Muscle layer of colon (tissue), 2 donors: ENCODE data around the gene MRPS27.

Experiments
- H3K27ac ChIP-seq: one replicate; pipeline ENCODE4 v1.7.0; 2013; ENCODE audit warnings: low read depth, mild to moderate bottlenecking, low read length, moderate library complexity
- H3K27me3 ChIP-seq, 2 donors: one replicate each; pipeline ENCODE4 v1.7.0; 2013; ENCODE audit warnings: low read length in 2 of 2, mild to moderate bottlenecking in 2 of 2; ENCODE audit not compliant: insufficient read depth in 2 of 2, control insufficient read depth in 1 of 2
- H3K36me3 ChIP-seq: one replicate; pipeline ENCODE4 v1.7.0; 2013; ENCODE audit warnings: mild to moderate bottlenecking, low read length; ENCODE audit not compliant: insufficient read depth
- H3K4me1 ChIP-seq: one replicate; pipeline ENCODE4 v1.7.0; 2013; ENCODE audit warnings: mild to moderate bottlenecking, low read length; ENCODE audit not compliant: insufficient read depth
- H3K4me3 ChIP-seq, 2 donors: one replicate each; pipeline ENCODE4 v1.7.0; 2013; ENCODE audit warnings: low read length in 2 of 2, low read depth in 1 of 2, mild to moderate bottlenecking in 1 of 2, moderate library complexity in 1 of 2
- H3K9ac ChIP-seq: one replicate; pipeline ENCODE4 v1.7.0; 2013; ENCODE audit warnings: low read length
- H3K9me3 ChIP-seq: one replicate; pipeline ENCODE4 v1.7.0; 2013; ENCODE audit warnings: mild to moderate bottlenecking, low read length
- donor health status: abdominal sarcoma.
- donor health status: Adenocarcinoma of cecum.

MRPS27 gene

DNA sequence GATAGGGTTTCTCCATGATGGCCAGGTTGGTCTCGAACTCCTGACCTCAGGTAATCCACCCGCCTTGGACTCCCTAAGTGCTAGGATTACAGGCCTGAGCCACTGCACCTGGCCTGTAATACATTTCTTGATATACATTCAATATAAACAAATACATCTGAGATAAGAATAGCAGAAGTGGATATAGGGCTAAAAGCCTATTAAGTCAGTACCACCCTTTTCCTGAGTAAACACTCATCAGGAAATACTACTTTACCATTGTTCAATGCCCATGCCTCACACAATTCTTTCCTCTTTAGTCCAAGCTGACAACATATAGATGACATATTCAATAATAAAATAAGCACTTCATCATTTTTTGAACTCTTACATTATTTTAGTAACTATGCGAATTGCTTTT lies 64.8 kb downstream of the MRPS27 start:
- Histone ChIP-seq H3K9ac (no peak overlapping the region), H3K27me3 (no peaks in the 10 kb centered on the region), H3K27ac (no peak overlapping the region), H3K9me3 (no peaks in the 10 kb centered on the region), H3K4me3 (no peak overlapping the region), H3K4me1 (peaks cover 10% of the 10 kb centered on the region), H3K36me3 (no peaks in the 10 kb centered on the region)

DNA sequence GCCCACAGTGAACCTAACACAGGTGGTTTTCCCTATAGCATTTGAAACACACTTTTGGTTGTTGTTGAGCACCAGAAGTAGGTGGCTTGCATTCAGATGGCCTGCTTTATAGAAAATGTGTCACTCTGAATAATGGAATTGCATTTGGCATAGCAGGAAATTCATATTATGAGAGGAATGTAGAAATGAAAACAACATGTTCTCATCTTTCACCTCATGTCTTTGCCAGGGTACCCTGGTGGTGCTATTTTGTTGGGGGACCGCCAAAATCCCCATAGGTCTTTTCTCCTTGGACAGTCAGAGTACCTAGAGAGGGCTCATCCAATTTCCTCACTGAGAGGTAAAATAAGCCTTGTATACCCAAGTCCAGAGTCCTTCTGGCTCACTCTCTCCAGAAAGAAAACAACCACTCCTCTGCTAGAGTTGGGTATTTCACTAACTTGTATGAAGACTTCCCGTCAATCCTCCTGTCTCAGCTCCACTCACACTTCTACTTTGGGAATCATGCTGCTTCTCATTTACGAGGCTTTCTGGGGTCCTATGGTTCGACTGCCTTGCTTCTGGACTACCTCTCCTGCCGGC lies 67.4 kb downstream of the MRPS27 start:
- Histone ChIP-seq H3K4me1 (peaks cover 25% of the 10 kb centered on the region), H3K9me3 (no peaks in the 10 kb centered on the region), H3K27me3 (no peaks in the 10 kb centered on the region), H3K36me3 (no peaks in the 10 kb centered on the region), H3K27ac (no peak overlapping the region), H3K4me3 (no peak overlapping the region), H3K9ac (no peak overlapping the region)

DNA sequence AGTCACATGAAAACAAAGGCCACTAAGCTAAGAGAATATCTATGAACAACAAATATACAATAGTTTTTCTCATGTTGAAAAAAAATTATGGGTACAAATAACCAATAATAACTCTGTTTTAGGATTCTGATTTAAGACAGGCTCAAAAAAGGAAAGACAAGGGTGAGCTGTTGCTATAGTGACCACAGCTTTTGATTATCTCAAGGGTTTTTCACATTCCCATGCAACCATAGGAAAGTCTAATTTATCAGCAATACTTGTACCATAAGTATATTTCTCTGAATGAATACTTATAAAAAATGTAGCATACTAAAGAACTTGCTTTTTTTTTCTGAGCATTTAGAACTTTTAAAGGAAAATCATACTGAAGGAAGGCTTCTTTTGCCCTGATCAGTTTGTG lies 68.0 kb downstream of the MRPS27 start:
- H3K9ac ChIP-seq, result no peak overlapping the region
- H3K36me3 ChIP-seq, result no peaks in the 10 kb centered on the region
- no peak overlapping the region for H3K27ac ChIP-seq
- no peaks in the 10 kb centered on the region for H3K27me3 ChIP-seq
- H3K4me3 ChIP-seq, result no peak overlapping the region
- H3K4me1 ChIP-seq, result peaks cover 31% of the 10 kb centered on the region
- H3K9me3 ChIP-seq, result no peaks in the 10 kb centered on the region

DNA sequence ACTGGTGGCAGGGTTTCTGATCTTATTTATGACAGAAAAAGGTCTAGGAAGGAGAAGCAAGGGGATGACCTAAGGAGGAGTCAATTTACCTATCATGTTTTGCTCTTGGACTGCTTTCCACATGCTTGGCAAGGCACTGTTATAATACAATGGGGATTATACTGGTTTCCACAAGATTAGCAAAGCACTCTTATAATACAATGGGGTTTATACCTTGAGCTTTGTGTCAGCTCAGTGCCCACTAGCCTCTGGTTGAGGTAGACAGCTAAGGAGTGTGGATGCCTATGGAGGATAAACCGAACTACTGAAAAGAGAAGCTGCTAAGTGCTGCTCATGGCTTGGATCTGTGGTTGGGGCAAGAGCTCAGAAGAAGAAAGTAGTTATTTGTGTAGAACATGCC lies 68.7 kb downstream of the MRPS27 start:
- Histone ChIP-seq H3K27ac (no peak overlapping the region), H3K36me3 (no peaks in the 10 kb centered on the region), H3K9ac (no peak overlapping the region), H3K27me3 (no peaks in the 10 kb centered on the region), H3K4me1 (peaks cover 37% of the 10 kb centered on the region), H3K4me3 (no peak overlapping the region), H3K9me3 (no peaks in the 10 kb centered on the region)

DNA sequence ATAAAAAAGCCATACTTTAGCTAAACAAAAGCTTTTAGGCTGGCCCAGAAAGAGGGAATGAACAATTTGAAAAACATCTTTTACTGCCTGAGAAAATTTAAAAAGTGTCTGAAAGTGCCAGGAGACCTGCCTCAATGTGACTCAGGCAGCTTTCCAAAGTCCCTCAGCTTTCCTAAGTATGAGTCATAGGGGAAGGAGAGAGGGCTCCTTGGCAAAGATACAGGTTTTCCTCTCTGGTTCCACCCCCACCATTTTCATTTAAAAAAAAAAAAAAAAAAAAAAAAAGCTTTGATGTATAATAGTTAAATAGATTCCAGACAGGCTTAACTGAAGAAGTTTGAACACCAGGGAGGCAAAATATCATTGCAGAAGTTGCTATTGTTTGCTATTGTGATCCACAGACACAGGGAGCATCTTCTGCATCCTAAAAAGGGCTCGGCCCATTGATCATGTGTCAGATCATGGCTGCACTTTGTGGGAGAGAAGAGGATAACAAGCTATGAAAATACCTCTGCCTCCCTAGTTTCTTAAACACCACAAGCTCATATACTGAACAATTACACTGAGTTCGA lies 71.5 kb downstream of the MRPS27 start:
- Histone ChIP-seq H3K27ac (no peak overlapping the region), H3K9ac (no peak overlapping the region), H3K27me3 (no peaks in the 10 kb centered on the region), H3K4me1 (peaks cover 62% of the 10 kb centered on the region), H3K36me3 (no peaks in the 10 kb centered on the region), H3K9me3 (no peaks in the 10 kb centered on the region), H3K4me3 (no peak overlapping the region)

DNA sequence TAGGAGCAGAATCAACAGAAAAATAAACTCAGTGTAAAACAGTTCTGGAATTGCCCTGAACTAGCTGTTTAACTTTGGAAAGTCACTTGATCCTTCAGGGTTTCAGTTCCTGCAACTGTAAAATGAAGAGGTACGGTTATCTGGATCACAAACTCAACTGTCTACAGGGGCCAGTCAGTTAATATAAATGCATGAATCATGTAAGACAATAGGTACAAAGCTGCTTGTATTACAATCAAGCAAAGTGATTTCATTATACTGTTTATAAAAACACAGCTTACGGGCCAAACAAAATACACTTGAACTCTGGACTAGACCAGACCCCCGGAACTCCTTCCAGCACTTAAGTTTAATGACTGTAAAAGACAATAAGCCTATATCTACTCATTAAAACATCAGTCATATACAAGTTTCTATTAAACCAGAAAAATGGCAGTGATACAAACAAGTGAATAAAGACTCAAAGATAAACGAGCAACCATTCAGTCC lies 73.0 kb downstream of the MRPS27 start:
- Histone ChIP-seq H3K4me1 (peaks cover 52% of the 10 kb centered on the region), H3K27ac (peak overlapping the region; percentile 16), H3K9ac (peak overlapping the region; percentile 13)

DNA sequence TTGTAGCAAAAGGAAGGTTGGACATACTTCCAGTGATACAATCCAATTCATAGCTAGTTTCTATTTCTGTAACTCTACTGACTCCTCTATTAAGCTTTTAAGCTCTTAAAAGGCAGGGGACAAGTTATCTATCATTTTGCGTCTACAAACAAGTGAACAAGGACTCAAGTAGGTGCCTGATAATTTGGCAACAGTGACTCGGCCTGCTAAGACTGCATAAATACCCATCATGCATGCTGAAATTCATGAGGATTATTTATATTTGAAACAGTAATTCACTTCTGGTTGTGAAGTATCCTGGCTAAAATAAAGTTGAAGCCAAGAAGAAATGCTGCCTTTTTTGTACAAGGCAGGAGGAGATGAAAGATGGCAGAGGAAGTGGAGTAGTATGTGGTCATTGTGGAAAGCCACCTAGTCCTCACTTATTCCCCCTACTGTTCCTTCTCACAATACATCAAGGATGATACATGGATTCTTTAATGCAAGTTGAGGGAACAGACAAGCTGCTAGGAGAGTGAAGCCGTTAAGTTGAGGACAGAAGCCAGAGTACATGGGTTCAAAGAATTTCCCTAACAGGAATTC lies 74.0 kb downstream of the MRPS27 start:
- no peaks in the 10 kb centered on the region for H3K9me3 ChIP-seq
- H3K4me1 ChIP-seq, result peaks cover 52% of the 10 kb centered on the region
- peak overlapping the region; percentile 16 for H3K27ac ChIP-seq
- no peaks in the 10 kb centered on the region for H3K27me3 ChIP-seq
- H3K9ac ChIP-seq, result peak overlapping the region; percentile 13
- no peak overlapping the region for H3K4me3 ChIP-seq
- no peaks in the 10 kb centered on the region for H3K36me3 ChIP-seq

More for the DNA sequence above, 73.0 kb downstream of the MRPS27 start:
- no peaks in the 10 kb centered on the region for H3K36me3 ChIP-seq
- H3K9me3 ChIP-seq, result no peaks in the 10 kb centered on the region
- H3K27me3 ChIP-seq, result no peaks in the 10 kb centered on the region
- H3K4me3 ChIP-seq, result no peak overlapping the region

DNA sequence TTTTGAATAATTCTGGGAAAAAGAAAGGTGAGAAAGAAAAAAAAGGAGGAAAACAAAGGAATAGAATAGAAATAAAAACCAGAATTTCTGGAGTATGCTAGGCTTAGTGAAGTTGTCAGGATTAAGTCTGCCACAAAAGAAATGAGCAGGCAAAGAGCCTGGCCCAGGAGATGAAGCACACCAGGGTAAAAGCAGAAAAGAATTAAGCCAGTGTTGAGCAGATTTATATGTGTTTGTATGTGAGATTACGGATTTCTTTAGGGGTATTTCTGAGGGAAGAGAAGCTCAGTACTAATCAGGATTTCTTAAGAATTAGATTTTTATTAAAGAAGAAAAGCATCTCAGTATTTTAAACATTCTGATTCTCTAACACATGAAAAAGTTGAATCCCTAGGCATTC lies 74.5 kb downstream of the MRPS27 start:
- Histone ChIP-seq H3K27me3 (no peaks in the 10 kb centered on the region), H3K27ac (no peak overlapping the region), H3K4me1 (peaks cover 52% of the 10 kb centered on the region), H3K9ac (no peak overlapping the region), H3K36me3 (no peaks in the 10 kb centered on the region), H3K4me3 (no peak overlapping the region), H3K9me3 (no peaks in the 10 kb centered on the region)

DNA sequence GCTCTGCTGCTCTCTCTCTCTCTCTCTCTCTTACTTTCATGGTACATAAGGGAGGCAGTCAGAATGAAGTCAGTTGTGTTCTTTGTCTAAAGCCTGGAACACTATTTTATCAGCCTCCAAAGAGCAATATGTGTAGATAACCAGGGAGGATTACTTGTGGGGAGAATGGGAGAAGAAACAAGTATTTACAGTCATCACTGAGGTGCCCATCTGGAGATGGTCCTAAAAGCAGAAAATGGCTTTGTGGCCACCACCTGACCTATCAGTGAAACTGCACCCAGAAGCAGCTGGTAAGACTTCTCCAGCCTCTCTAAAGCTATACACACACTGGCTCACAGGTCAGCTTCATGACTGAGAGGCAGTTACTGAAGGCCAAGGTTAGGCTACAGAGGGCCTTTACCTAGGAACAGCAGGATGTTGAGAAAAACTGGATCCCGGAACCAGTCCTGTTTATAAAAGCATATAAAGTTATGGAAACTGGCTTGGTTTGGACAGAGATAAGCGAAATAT lies 75.1 kb downstream of the MRPS27 start:
- H3K27me3 ChIP-seq, result no peaks in the 10 kb centered on the region
- H3K4me1 ChIP-seq, result peaks cover 52% of the 10 kb centered on the region
- H3K27ac ChIP-seq, result no peak overlapping the region
- H3K4me3 ChIP-seq, result no peak overlapping the region
- no peak overlapping the region for H3K9ac ChIP-seq
- no peaks in the 10 kb centered on the region for H3K9me3 ChIP-seq
- H3K36me3 ChIP-seq, result no peaks in the 10 kb centered on the region

DNA sequence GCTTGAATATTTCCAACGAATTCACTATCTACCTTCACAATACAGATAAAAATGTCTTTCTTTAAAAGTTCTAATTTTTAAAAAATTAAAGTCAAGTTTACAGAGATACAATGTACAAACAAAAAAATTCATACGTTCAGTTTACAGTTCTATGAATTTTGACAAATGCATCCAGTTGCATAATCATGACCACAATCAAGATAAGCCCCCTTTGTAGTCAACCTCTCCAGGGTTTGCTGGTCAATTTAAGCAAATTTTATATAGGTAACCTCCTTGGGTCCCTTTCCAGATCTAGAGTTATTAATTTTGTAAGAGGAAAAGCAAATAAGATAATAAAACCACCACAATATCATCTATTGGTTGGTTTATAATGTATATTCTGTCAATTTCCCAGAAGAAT lies 76.3 kb downstream of the MRPS27 start:
- H3K4me1 ChIP-seq, result peaks cover 48% of the 10 kb centered on the region
- H3K36me3 ChIP-seq, result no peaks in the 10 kb centered on the region
- H3K27ac ChIP-seq, result no peak overlapping the region
- no peak overlapping the region for H3K9ac ChIP-seq
- H3K9me3 ChIP-seq, result no peaks in the 10 kb centered on the region
- no peak overlapping the region for H3K4me3 ChIP-seq
- no peaks in the 10 kb centered on the region for H3K27me3 ChIP-seq

DNA sequence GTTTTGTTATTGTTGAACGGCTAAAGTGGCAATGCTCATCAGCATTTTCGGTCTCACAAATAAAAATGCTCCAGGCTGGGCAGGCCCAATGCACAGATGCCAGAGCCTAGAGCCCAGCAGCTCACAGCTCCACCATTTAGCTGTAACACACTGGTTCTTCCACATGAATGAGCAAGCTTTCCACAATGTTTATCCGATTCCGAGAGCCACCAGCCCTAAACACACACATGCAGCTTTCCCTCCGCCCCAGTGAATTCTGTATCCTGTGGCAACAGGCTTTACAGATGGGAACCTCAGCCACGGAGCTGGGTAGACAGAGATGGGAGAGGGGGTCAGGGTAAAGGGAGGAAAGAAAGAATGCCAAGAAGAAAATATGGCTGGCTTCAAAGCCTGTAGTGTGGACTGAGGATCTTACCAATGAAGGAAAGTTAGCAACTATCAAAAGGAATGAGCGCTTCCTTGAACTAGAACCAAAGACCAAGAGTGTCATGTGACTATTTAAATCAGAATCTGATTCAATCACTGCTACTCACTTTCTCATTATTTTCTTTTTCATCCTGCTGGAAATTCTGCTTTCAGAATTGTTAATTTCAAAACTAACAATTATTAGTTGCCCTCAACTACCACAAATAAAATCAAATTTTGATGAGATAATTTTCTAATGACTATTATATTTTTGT lies 77.1 kb downstream of the MRPS27 start:
- no peak overlapping the region for H3K9ac ChIP-seq
- no peak overlapping the region for H3K4me3 ChIP-seq
- peaks cover 40% of the 10 kb centered on the region for H3K4me1 ChIP-seq

More for the DNA sequence above, 77.1 kb downstream of the MRPS27 start:
- no peaks in the 10 kb centered on the region for H3K27me3 ChIP-seq
- no peak overlapping the region for H3K27ac ChIP-seq
- peaks cover under 1% of the 10 kb centered on the region for H3K36me3 ChIP-seq
- H3K9me3 ChIP-seq, result no peaks in the 10 kb centered on the region
